Measurements from ENCODE around the gene ZCCHC8.
A peak's percentile ranks its signal among the peaks of the same experiment; 100 is the strongest.
"Not testable (repeated sequence)": the region's sequence is repeated elsewhere in the genome, so short reads cannot be mapped to it uniquely, and the experiment has no call there.

Gene ZCCHC8

DNA sequence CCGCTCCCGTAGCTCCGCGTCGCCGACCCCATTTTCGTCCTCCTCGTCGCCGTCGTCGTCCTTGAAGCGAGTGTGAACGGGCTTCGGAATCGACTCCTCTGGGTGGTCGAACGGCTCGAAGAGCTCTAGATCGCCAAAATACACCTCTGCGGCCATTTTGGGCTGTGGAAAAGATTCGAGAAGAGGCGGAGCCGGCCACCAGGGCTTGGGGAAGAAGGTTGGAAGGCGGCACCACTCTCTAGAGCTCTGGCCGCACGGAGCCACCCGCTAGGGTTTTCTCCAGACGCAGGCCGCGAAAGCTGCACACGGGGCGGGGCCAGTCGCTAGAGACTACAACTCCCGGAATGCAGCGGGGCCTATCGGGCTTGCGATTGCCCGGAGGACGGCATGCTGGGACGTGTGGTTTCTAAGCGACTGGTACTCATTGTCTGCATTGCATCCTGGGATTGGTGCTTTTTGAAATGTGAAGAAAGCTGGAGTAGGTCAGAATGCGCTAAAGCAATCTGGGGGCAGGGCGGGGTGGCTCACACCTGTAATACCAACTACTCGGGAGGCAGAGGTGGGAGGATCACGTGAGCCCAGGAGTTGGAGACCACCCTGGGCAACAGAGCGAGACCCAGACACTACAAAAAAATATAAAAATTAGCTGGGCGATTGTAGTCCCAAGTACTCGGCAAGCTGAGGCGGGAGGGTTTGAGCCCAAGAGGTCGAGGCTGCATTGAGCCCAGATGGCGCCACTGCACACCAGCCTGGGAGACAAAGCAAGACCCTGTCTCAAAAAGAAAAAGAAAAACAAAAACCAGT, at the start of gene ZCCHC8:
Gene ZCCHC8, minus strand, starts transcription at position 248 of the 804 bp plus-strand sequence. Its CDS starts 92 bp downstream, at position 156.
- peak; percentile 97 for DNase-seq

DNA sequence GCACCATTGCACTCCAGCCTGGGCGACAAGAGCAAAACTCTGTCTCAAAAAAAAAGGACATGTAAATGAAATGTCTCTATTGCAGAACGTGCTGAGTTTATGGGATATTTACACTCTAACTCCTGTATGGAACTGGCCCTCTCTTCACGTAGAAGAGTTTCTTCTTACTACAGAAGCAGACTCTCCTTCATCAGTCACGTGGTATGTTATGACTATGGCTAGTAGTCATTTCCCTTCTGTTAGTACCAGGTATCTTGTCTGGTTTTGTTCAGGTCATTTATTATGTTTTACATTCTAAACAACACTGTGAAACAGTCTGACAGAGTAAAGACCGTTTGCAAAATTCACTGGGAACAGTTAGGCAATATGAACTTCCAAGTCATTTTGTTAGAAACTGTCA, 46.6 kb upstream of the ZCCHC8 start:
- DNase-seq: no peak

DNA sequence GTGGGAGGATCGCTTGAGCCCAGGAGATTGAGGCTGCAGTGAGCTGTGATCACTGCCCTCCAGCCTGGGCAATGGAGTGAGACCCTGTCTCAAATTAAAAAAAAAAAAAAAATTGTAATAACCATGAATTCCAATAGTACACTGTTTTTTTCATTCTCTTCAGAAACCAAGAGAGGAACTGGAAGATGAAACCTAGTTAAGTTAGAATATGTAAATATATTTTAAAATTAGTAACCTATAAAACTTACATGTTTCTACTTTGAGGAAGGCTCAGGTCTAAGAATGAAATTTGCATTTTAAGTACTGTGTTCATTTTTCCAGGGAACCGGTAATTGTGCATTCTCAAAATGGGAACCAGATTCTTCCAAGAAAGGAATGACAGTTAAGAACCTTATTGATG, 45.1 kb upstream of the ZCCHC8 start:
- DNase-seq: no peak

DNA sequence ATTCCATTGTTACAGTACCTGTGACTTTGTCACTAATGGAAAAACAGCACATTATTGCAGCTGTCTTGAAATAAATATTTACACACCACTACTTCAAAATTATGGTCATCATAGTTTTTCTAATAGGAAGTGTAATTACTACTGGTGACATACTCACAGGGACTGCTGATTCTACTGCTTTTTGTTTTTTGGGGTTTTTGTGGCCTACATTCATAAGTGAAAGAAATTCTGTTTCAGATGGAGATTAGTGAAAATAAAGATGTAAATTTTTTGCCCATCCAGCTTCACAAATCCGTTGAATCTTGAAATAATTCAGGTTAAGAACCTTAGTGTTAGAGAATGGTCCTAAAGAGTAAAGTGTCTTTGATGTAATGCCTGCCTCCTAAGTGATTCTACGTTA, 43.8 kb upstream of the ZCCHC8 start:
- no peak for DNase-seq

DNA sequence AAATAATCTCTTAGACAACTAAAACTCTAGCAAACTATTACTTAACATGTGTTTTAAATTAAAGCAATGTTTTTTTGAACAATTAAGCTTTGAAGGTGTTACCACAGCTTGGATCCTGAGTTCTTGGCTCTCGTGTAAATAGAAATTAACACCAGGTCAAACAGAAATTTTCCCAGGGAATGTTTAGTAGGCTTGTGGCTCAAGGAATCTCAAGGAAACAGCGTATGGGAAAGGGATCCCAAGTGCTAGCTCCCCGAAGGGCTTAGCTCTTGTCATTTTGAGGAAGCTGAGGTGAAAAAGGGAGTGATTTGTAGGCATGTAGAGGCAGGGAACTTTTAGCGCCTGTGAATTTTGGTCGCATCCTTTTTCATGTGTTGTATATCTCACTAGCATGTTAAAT, 37.8 kb upstream of the ZCCHC8 start:
- no peak for DNase-seq

DNA sequence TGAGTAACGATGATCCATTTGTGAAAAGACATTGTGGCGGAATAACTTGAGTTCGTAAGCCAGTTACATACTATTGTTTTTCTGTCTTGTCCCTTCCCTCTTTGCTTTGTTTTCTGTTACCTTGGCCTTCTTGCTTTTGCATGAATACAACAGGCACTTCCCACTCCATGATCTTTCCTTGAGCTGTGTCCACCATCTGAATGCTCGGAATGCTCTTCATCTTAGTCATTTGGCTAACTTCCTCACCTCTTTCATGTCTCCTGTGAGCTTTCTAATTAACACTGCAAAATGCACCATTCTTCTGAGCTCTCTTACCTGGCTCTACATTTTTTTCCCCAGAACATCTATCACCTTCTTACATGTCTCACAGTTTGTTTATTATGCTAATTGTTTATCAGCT, 36.3 kb upstream of the ZCCHC8 start:
- DNase-seq: no peak

DNA sequence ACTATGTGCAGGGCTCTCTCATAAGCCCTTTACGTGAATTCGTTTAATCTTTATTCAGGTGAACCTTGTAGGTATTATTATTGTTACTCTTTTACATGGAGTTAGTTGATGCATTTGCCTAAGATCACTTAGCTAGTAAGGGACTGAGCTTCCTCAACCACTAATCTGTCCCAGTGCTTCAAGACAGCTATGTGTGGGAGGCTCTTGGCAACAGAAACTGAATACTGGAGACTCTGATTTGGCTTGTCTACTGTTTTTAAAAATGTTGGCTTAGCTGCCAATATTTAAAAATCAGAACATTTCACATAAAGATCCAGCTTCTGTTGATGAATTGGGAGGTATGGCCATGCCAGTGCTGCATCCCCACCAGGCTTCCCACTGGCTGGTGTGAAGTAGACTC, 33.1 kb upstream of the ZCCHC8 start:
- no peak for DNase-seq

DNA sequence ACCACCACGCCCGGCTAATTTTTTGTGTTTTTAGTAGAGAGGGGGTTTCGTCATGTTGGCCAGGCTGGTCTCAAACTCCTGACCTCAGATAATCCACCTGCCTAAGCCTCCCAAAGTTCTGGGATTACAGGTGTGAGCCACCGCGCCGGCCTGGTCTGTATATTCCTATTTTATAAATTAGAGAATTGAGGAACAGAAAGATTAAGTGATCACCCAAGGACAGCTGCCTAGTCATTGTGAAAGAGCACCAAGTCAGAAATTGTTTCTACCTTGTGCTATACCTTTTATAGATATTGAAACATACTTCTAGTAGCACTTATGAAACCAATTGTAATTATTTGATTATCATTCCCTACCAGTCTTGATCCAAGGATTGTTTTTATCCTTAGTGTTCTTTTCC, 28.3 kb upstream of the ZCCHC8 start:
- DNase-seq: no peak

DNA sequence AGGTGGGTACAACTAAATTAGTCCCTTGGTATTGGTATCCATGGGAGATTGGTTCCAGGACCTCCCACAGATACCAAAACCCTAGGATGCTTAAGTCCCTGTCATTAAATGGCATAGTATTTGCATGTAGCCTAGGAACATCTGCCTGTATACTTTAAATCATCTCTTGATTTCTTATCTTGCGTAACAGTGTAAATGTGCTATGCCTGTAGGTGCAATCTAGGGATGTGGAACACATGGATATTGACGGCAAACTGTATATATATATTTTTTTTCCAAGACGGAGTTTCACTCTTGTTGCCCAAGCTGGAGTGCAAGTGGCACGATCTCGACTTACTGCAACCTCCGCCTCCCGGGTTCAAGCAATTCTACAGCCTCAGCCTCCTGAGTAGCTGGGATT, 27.9 kb upstream of the ZCCHC8 start:
- no peak for DNase-seq

DNA sequence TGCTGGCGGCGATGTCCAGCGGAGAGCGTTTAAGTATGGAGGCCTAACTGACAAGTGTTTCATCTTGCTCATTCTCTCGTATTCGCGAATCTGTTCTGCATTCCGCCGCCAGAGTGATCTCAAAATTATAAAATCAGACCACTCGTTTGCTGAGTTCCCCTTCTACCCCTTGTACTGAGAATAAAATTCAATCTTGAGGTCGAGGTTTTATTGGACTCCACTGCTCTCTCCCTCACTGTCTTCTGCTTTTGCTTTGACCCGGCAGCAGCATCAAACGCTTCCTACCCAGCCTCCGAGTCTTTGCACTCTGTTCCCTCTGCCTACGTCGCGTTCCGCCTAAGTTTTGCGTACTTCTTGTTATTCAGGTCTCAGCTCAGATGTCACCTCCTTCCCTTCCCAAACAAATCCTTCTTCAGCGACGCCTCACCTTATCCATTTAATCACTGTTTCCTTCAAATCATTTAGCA, 26.8 kb upstream of the ZCCHC8 start:
- peak; percentile 39 for DNase-seq

DNA sequence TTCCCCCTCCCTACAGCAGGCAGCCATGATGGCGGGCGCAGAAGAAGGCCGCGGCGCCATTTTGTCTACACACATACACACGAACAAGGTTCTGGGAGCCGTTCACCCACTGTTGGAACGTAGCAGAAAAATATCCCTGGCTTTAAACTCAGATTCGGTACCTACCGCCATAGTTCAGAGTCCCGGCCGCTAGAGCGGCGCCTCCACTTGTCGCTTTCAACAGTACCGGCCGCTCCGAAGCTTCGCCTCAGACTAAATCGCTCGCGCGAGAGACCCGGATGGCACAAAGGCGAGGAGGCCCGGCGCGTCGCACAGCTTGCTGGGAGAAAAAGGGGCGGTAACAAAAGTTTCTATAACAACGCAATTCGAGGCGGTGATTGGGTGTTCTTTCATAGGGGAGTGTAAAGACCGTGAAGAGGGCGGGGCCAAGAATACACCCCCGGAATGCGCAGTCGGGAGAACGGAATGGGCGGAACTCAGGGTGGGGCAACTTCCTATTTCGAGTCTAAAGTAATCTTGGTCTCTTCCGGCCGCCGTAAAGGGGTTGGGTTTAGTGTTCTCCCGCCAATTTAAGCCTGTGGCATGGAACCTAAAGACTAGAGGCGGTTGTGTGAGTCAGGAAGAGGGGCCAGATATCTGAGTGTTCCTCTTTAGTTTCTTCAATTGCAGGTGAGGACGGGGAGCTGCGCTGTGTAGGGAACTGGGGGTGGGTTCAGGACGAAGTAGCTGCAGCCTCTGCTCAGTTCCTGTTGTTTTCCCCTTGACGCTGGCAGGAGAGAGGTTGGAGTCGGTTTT, 26.1 kb upstream of the ZCCHC8 start, which contains the start of the genes KNTC1 and RSRC2:
Gene KNTC1, plus strand, starts transcription at position 567 of the 795 bp plus-strand sequence. CDS start 2,815 bp downstream, outside the sequence.
Gene RSRC2, minus strand, starts transcription at position 254 of the 795 bp plus-strand sequence. Its CDS starts 83 bp downstream, at position 171.
- peak; percentile 99 for DNase-seq

DNA sequence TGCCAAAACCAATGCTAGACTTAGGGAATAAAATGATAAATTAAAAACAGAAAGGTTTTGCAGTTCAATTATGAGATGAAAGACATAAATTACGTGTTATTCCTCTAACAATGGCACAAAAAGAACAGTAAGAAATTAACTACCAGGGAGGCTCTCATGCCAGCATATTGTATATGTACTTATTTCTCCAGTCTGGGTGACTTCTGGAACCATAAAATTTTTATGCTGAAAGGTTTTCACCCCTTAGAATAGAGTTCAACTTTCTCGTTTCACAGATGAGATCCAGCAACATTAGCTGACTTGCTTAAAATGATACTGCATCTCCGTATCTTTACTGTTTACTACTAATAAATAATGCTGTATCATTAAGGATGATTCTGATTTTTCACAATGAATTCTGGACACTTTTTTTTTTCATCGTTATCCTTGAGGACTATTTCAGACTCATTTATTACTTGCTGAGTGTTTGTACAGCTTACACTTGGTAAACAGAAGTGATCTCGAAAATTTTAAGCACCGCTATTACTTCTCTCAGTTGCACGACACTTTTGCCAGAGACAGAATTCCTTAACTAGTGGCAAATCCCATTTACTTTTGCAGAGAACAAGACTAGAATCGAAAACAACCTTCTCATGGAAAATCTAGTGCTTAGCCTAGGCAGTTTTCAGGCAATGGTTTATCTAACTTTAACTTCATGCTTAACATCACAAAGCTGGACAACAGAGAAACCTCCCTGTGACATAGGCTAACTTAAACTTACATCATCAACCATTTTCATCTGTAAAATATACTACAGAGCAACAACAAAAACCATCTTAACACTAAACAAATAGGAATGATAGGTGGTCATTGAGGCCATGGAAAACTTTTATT, 23.4 kb upstream of the ZCCHC8 start:
- DNase-seq: no peak

DNA sequence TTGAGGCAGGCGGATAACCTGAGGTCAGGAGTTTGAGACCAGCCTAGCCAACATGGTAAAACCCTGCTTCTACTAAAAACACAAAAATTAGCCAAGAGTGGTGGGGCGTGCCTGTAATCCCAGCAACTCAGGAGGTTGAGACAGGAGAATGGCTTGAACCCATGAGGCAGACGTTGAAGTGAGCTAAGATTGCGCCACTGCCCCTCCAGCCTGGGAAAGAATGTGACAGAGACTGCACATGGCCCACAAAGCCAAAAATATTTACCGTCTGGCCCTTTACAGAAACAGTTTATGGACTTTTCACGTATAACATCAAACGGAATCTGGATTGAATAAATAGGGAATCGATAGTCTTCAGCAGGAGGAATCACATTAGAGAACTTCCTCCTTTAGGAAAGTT, 22.5 kb upstream of the ZCCHC8 start:
- no peak for DNase-seq

DNA sequence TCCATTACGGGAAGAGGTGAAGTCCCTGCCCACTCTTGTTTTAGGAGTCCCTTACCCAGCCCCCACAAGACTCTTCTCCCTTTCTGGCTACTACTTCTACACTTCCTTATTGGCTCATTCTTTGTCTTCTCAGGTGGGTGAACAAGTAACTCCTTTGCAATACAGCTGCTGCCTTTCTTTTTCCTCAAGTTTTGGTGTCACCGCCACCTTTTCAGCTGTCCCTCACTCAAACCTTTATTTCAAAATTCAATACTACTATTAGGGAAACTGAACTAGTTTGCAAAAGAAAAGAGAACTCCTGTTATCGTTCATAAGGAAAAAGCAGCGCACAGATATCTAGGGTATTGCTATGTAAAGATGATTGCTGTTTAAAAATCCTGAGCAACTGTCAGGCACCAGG, 19.9 kb upstream of the ZCCHC8 start:
- no peak for DNase-seq

DNA sequence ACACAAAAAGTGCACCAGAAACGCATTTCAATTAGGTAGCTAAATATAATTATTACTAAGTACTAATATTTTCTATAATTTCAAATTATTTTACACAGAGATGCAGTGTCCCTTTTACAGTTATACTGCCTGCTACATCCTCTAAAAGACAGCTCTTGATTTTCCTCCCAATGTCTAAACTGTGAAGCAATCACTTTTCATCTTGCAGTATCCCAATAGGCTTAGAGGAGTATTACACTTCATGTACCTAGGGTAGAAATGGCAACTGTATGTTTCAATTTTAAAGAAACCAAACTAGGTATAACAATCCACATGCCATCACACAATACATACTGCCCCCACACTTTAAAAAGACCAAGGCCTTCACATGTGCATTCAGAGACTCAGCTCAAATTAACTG, 18.7 kb upstream of the ZCCHC8 start:
- no peak for DNase-seq

DNA sequence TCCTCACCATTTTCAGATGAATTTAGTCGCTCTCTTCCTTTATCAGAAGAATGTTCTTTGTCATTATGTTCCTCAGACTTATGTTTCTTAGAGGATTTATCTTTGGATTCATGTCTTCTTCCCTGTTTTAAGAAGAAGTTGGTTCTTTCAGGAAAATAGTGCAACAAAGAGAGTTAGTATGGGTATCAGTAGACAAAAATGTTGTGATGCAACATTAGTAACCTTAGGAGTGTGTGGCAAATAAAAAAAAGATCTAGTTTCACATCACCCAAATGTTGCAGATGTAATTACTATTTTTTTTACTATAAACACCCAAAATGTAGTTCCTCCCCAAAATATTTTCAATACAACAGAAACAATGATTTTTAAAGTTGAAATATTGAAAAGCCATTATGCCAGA, 18.2 kb upstream of the ZCCHC8 start:
- DNase-seq: no peak

DNA sequence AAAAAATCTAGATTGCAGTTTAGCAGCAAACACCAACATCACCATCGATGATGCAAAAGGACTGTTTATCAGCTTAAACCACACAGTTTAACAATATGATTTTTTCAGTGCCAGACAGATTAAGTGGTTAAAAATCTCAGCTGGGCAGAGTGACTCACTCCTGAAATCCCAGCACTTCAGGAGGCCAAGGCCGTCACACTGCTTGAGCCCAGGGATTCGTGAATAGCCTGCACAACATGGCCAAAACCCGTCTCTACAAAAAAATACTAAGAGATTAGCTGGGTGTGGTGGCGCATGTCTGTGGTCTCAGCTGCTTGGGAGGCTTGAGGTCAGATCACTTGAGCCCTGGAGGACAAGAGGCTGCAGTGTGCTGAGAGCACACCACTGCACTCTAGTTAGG, 17.1 kb upstream of the ZCCHC8 start:
- no peak for DNase-seq

DNA sequence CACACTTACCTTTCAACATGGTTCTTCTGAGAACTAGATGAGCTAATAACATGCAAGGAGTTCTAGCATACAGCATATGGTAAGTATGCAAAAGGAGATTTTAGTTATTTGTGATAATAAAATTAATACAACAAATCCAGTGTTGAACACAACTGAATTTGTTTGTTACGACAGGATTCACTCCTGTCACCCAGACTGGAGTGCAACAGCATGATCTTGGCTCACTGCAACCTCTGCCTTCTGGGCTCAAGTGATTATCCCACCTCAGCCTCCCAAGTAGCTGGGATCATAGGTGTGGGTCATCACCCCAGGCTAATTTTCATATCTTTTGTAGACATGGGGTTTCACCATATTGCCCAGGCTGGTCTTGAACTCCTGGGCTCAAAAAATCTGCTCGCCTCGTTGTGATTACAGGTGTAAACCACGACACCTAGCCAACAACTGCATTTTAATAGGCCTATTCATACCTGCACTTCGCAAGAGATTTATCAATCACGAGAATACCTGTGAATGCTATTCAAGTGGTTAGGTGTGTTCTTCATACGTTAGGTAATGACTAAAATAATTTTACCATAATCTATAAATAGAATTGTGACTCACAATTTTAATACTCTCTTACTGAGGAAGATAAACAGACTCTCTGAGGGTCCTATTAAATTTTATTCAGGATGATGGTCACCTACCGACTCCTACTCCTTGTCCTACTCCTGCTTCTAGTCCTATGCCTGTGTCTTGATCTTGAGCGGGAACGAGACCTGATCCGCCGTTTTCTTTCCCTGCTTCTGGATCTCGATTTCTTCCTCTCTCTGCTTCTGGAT, 16.0 kb upstream of the ZCCHC8 start:
- no peak for DNase-seq

DNA sequence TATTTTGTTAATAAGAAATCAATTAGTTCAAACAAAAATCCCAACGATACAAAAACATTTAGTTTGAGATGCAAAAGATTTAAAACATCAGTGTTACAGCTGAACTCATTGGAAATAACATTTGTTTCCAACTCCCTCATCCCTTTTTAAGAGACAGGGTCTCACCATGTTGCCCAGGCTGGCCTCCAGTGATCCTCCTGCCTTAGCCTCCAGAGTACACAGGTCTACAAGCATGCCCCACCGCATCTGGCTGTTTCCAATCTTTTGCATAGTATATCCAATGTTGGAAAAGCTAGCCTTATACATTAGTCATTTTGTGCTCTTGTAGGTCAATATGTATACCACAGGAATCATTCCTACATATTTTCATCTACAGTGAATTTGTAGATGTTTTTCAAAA, 14.5 kb upstream of the ZCCHC8 start:
- DNase-seq: no peak

DNA sequence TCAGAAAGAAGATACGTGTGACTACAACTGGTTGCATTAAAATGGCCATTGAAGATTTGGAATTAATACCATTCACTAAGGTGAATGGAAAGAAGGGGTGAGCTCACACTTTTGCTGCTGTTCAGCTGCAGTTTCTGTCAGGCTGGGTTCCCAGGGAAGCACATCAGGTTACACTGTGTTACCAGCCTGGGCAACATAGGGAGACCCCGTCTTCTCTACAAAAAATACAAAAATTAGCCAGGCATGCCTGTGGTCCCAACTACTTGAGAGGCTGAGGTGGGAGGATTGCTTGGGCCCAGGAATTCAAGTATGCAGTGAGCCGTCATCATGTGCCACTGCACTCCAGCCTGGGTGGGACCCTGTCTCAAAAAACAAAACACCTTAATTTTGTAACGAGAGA, 12.9 kb upstream of the ZCCHC8 start:
- DNase-seq: no peak

DNA sequence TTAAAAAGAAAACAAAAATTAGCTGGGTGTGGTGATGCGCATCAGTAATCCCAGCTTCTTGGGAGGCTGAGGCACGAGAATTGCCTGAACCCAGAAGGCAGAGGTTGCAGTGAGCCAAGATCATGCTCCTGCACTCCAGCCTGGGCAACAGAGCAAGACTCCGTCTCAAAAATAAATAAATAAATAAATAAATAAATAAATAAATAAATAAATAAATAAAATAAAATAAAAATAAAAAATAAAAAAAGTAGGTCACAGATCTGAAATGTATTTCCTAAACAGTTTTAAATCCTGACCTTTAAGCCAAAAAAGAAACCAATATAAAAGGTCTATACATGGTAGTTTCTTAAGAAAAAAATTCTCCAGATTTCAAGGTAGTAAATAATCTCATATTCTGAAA, 12.3 kb upstream of the ZCCHC8 start:
- not testable (repeated sequence) for DNase-seq

DNA sequence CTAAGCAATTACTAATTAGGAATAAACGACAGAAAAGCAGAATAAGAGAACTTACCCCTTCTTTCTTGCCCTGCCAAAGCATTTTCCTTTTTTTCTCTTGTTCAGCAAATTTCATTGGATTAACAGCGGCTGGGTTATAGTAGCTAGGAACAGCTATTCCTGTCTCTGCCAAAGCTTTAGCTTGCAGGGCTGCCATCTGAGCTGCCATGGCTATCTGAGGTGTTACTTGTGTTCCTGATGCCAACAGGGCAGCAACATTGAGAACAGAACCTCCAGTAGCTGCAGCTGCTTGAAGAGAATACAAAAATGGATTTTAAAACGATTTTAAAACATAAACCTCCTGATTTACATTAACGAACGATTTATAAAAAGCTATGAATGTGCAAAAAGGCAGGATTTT, 7.4 kb upstream of the ZCCHC8 start:
- no peak for DNase-seq

Data from CD4-positive, alpha-beta T cell treated with Interleukin-6 for 4 hours (primary cell).